ENCODE measurements around the gene YWHAQ.

GRCh38 chr2:9586465-9586864 is 44.3 kb downstream of the YWHAQ start:
- no peak for TF ChIP-seq CTCF (IDR thresholded peaks at IDR 0.05)
- TF ChIP-seq POLR2A (IDR thresholded peaks at IDR 0.05; ENCODE audit: low read depth) = no peak
- TF ChIP-seq POLR2AphosphoS5 (IDR thresholded peaks at IDR 0.05) = no peak
